ENCODE measurements around the gene HERC2.

The HERC2 gene

DNA sequence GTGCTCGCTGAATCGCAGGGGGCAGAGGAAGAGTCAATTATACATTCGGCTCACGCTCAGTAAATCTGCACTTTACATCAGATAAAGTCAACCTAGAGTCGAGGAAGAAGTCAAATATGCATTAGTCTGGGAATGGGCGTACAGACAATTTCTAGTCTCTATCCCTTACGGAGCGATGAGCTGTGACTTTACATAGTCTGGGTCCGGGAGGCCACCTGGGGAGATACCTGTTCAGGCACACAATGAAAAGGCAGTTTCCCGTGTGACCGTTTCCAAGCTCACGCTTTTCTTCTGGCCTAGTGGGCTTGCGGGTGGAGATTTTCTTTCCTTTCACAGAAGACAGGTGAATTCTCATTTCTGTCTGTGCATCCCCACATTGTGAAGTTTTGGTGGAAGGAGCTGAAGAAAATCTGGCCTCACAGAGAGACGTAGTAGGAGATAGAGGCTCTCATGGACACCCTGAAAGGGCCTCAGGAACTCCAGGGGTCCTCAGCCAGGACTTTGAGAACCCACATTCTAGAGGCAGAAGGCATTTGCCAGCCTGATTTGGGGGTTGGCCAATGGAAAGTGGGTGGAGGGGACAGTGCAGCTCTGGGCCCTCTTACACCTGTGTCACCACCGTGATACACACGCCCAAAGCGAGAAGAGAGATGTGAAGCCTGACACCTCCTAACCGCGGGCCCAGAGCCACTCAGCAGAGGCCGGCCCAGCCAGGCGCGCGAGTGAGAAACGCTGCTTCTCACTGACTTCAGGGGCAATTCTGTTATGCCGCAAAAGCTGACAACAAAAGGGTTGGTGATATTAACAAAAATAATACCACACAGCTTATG, 212.1 kb downstream of the HERC2 start:
- H3K27me3 ChIP-seq (ENCODE audit: control insufficient read depth in 5 of 5, insufficient read depth in 4 of 5, low read length in 5 of 5) = peaks cover 8 to 30% (median 27%) of the 10 kb centered on the region in 5 donors
- H3K9me3 ChIP-seq (ENCODE audit: control insufficient read depth in 5 of 5, low read length in 5 of 5) = no peaks in the 10 kb centered on the region
- H3K9ac ChIP-seq (ENCODE audit: low read length in 5 of 5) = no peak overlapping the region
- no peak overlapping the region for H3K4me3 ChIP-seq (ENCODE audit: low read depth in 1 of 5, low read length in 5 of 5)
- no peak overlapping the region for H3K27ac ChIP-seq (ENCODE audit: low read depth, low read length)
- H3K36me3 ChIP-seq (ENCODE audit: control insufficient read depth in 5 of 5, insufficient read depth in 5 of 5, low read length in 5 of 5) = peaks cover 0 to 37% (median 37%) of the 10 kb centered on the region in 5 donors
- peaks cover 2 to 28% (median 26%) of the 10 kb centered on the region in 5 donors for H3K4me1 ChIP-seq (ENCODE audit: control insufficient read depth in 5 of 5, insufficient read depth in 5 of 5, low read length in 5 of 5)

DNA sequence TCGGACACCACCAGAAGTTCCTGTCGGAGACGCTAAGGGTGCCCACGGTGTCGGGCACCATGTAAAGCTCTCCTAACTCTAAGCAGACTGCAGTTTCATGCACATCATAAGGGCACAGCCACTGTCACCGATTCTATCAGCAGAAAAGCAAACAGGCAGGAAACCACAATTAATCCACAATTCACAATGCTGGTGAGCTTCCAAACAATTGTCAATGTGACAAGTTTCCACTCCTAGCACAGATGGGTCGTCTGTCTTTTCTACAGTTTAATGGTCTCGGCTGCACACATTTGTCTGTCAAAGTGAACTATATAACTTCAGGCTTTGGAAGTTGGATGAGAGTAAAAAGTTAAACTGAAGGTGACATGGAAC, 214.1 kb downstream of the HERC2 start:
- Histone ChIP-seq H3K4me1 (ENCODE audit: control insufficient read depth in 5 of 5, insufficient read depth in 5 of 5, low read length in 5 of 5) (peaks cover 2 to 28% (median 26%) of the 10 kb centered on the region in 5 donors), H3K36me3 (ENCODE audit: control insufficient read depth in 5 of 5, insufficient read depth in 5 of 5, low read length in 5 of 5) (peaks cover 0 to 18% (median 17%) of the 10 kb centered on the region in 5 donors), H3K27ac (ENCODE audit: low read depth, low read length) (no peak overlapping the region), H3K4me3 (ENCODE audit: low read depth in 1 of 5, low read length in 5 of 5) (peak overlapping the region in 2 of 5 donors; percentile 68 to 74), H3K9ac (ENCODE audit: low read length in 5 of 5) (no peak overlapping the region), H3K27me3 (ENCODE audit: control insufficient read depth in 5 of 5, insufficient read depth in 4 of 5, low read length in 5 of 5) (peaks cover 8 to 36% (median 34%) of the 10 kb centered on the region in 5 donors), H3K9me3 (ENCODE audit: control insufficient read depth in 5 of 5, low read length in 5 of 5) (no peaks in the 10 kb centered on the region)

DNA sequence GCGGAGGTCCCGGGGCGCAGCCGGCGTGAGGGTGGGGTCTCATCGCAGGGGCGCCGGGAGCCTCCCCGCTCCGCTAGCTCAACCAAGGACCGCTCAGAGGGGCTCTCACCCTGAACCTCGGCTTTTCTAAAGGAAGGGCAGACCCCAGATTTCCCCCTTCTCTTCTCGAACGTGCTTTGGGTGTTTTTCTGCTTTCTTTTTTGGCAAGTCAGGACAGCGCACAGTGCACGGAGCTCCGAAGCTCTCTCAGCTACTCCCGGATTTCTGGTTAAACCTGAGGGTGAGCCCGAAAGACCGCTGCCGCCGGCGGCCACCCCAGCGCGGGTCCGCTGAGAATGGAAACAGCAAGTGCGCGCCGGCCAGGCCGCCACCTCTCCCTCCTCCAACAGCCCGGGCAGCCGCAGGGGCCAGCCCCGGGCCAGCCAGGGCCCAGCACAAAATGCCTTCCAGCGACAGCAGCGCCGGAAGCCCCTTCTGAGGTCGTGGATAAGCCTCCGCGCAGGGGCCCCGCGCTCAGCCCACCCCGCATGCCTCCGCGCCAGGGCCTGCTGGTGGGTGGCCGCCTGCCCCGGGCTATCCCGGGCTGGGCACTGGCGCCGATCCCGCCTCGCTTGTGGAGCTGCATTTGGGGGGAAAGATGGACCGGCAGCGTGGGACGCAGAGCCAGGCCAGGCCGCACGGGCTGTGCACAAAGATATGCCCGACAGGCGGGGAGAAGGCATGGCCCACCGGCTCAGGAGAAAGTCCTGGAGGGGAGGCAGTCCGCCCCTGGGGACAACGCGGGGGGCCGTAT, 214.7 kb downstream of the HERC2 start:
- Histone ChIP-seq H3K9me3 (ENCODE audit: control insufficient read depth in 5 of 5, low read length in 5 of 5) (peaks cover 0 to under 1% (median 0%) of the 10 kb centered on the region in 5 donors), H3K9ac (ENCODE audit: low read length in 5 of 5) (peak overlapping the region in 3 of 5 donors; percentile 13 to 63 (median 61)), H3K27ac (ENCODE audit: low read depth, low read length) (no peak overlapping the region), H3K4me1 (ENCODE audit: control insufficient read depth in 5 of 5, insufficient read depth in 5 of 5, low read length in 5 of 5) (peaks cover 2 to 28% (median 26%) of the 10 kb centered on the region in 5 donors), H3K27me3 (ENCODE audit: control insufficient read depth in 5 of 5, insufficient read depth in 4 of 5, low read length in 5 of 5) (peaks cover 8 to 37% (median 36%) of the 10 kb centered on the region in 5 donors), H3K4me3 (ENCODE audit: low read depth in 1 of 5, low read length in 5 of 5) (peak overlapping the region; percentile 56 to 74 (median 68)), H3K36me3 (ENCODE audit: control insufficient read depth in 5 of 5, insufficient read depth in 5 of 5, low read length in 5 of 5) (peaks cover 0 to 12% (median 11%) of the 10 kb centered on the region in 5 donors)

DNA sequence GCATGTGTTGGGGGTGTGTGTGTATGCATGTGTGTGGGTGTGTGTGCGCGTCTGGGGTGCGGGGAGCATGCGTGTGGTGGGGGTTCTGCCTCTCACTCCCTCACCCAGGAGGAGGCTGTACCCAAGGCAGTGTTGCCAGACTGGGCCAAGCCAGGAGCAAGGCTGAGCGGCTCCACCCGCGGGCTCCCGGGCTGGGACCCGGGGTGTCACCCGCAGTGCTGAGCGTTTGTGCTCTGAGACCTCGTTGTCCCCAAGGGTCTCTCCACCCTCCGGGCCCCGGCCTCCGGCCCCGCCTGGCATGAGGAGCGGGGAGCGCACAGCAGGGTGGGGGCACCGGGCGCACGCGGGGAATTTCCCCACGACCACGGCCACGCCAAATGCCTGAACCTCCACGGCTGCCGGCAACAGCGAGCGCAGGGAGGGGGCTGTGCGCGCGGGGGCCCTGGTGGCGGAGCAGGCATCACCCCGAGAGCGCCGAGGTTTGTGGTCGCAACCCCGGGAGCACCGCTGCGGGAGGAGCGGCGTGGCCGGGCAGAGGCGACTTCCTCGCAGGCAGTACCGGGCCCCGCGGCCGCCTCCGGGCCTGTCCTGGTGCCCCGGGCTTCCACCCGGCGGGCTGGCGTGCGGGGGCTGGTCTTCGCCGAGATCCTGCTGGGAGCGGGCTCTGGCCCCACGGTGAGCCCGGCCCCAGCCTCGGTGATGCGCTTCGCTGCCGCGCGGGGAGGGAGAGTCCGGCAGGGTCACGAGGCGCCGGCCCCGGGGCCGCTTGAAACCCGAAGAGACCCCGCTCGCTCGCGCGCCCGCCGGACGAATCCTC, 215.5 kb downstream of the HERC2 start:
- H3K4me1 ChIP-seq (ENCODE audit: control insufficient read depth in 5 of 5, insufficient read depth in 5 of 5, low read length in 5 of 5) = peaks cover 2 to 28% (median 26%) of the 10 kb centered on the region in 5 donors
- H3K27ac ChIP-seq (ENCODE audit: low read depth, low read length) = no peak overlapping the region
- peak overlapping the region in 4 of 5 donors; percentile 63 to 74 (median 68) for H3K4me3 ChIP-seq (ENCODE audit: low read depth in 1 of 5, low read length in 5 of 5)
- peak overlapping the region in 3 of 5 donors; percentile 13 to 63 (median 61) for H3K9ac ChIP-seq (ENCODE audit: low read length in 5 of 5)
- peaks cover 0 to 3% (median 0%) of the 10 kb centered on the region in 5 donors for H3K9me3 ChIP-seq (ENCODE audit: control insufficient read depth in 5 of 5, low read length in 5 of 5)
- H3K27me3 ChIP-seq (ENCODE audit: control insufficient read depth in 5 of 5, insufficient read depth in 4 of 5, low read length in 5 of 5) = peaks cover 8 to 39% (median 36%) of the 10 kb centered on the region in 5 donors
- peaks cover 0 to 4% (median 3%) of the 10 kb centered on the region in 5 donors for H3K36me3 ChIP-seq (ENCODE audit: control insufficient read depth in 5 of 5, insufficient read depth in 5 of 5, low read length in 5 of 5)

DNA sequence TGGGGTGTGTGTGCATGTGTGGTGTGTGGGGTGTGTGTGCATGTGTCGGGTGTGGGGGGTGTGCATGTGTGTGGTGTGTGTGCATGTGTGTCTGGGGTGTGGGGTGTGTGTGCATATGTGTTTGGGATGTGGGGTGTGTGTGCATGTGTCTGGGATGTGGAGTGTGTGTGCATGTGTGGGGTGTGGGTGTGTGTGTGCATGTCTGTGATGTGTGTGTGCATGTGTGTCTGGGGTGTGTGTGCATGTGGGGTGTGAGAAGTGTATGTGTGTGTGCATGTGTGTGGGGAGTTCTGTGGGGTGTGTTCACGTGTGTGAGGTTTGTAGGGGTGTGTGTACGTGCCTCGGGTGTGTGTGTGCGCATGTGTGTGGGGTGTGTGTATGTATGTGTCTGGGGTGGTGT, 216.2 kb downstream of the HERC2 start:
- H3K4me3 ChIP-seq (ENCODE audit: low read depth in 1 of 5, low read length in 5 of 5) = no peak overlapping the region
- no peak overlapping the region for H3K27ac ChIP-seq (ENCODE audit: low read depth, low read length)
- H3K9me3 ChIP-seq (ENCODE audit: control insufficient read depth in 5 of 5, low read length in 5 of 5) = peaks cover 0 to 3% (median 0%) of the 10 kb centered on the region in 5 donors
- H3K4me1 ChIP-seq (ENCODE audit: control insufficient read depth in 5 of 5, insufficient read depth in 5 of 5, low read length in 5 of 5) = peaks cover 2 to 28% (median 26%) of the 10 kb centered on the region in 5 donors
- H3K9ac ChIP-seq (ENCODE audit: low read length in 5 of 5) = no peak overlapping the region
- peaks cover 8 to 45% (median 40%) of the 10 kb centered on the region in 5 donors for H3K27me3 ChIP-seq (ENCODE audit: control insufficient read depth in 5 of 5, insufficient read depth in 4 of 5, low read length in 5 of 5)
- H3K36me3 ChIP-seq (ENCODE audit: control insufficient read depth in 5 of 5, insufficient read depth in 5 of 5, low read length in 5 of 5) = no peaks in the 10 kb centered on the region

DNA sequence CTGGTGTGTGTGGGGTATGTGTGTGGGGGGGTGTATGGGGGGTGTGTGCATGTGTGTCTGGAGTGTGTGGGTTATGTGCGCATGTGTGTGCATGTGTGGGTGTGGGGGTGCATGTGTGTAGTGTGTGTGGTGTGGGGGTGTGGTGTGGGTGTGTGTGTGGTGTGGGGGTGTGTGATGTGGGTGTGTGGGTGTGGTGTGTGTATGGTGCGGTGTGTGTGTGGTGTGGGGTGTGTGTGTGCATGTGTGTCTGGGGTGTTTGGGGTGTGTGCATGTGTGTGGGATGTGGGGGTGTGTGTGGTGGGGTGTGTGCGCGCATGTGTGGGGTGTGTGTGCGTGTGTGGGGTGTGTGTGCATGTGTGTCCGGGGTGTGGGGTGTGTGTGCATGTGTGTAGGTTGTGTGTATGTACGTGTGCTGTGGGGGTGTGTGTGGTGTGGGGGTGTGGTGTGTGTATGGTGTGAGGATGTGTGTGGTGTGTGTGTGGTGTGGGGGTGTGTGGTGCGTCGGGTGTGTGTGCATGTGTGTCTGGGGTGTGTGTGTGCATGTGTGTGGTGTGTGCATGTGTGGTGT, 216.7 kb downstream of the HERC2 start:
- H3K9ac ChIP-seq (ENCODE audit: low read length in 5 of 5) = no peak overlapping the region
- H3K4me1 ChIP-seq (ENCODE audit: control insufficient read depth in 5 of 5, insufficient read depth in 5 of 5, low read length in 5 of 5) = peaks cover 2 to 24% (median 21%) of the 10 kb centered on the region in 5 donors
- no peak overlapping the region for H3K4me3 ChIP-seq (ENCODE audit: low read depth in 1 of 5, low read length in 5 of 5)
- no peak overlapping the region for H3K27ac ChIP-seq (ENCODE audit: low read depth, low read length)
- no peaks in the 10 kb centered on the region for H3K36me3 ChIP-seq (ENCODE audit: control insufficient read depth in 5 of 5, insufficient read depth in 5 of 5, low read length in 5 of 5)
- H3K27me3 ChIP-seq (ENCODE audit: control insufficient read depth in 5 of 5, insufficient read depth in 4 of 5, low read length in 5 of 5) = peaks cover 13 to 50% (median 45%) of the 10 kb centered on the region in 5 donors
- peaks cover 0 to 3% (median 0%) of the 10 kb centered on the region in 5 donors for H3K9me3 ChIP-seq (ENCODE audit: control insufficient read depth in 5 of 5, low read length in 5 of 5)

DNA sequence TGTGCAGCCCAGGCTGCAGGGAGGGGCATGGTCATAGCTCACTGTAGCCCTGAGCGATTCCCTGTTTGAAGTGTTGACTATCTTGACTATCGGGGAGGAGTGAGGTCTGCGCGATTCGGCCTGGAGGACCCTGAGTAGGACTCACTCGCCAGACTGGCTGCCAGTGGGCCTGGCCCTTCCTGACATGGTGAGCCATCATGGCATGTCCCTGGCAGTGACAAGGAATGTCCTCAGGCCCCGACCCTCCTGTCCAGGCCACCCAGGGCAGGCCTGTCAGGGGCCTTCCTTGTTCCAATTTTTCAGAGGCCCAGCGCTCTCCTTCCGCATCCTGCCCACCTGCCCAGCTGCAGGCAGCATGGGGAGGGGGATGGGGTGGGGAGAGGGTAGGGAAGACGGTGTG, 217.7 kb downstream of the HERC2 start:
- Histone ChIP-seq H3K9ac (ENCODE audit: low read length in 5 of 5) (no peak overlapping the region), H3K4me3 (ENCODE audit: low read depth in 1 of 5, low read length in 5 of 5) (no peak overlapping the region), H3K36me3 (ENCODE audit: control insufficient read depth in 5 of 5, insufficient read depth in 5 of 5, low read length in 5 of 5) (no peaks in the 10 kb centered on the region), H3K9me3 (ENCODE audit: control insufficient read depth in 5 of 5, low read length in 5 of 5) (peaks cover 0 to 3% (median 0%) of the 10 kb centered on the region in 5 donors), H3K4me1 (ENCODE audit: control insufficient read depth in 5 of 5, insufficient read depth in 5 of 5, low read length in 5 of 5) (peaks cover 0 to 23% (median 20%) of the 10 kb centered on the region in 5 donors), H3K27ac (ENCODE audit: low read depth, low read length) (no peak overlapping the region), H3K27me3 (ENCODE audit: control insufficient read depth in 5 of 5, insufficient read depth in 4 of 5, low read length in 5 of 5) (peaks cover 13 to 59% (median 54%) of the 10 kb centered on the region in 5 donors)

DNA sequence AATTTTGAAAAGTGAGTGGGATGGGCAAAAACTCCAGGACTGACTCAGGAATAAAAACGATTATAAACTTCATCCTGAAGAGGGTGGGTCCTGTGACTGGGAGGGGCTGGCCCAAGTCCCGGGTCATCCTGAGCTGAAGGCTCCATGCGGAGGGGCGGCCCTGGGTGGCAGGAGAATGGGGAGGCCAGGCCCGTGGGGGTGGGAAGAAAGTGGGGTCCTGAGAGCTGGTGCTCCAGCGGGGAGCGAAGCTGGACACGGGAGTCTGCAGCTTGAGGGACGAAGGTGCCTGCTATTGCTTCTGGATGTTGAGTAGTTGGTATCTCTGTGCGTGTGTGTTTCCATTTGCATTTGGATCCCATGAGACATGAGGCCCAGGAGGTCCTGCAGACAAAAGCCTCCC, 218.1 kb downstream of the HERC2 start:
- Histone ChIP-seq H3K4me3 (ENCODE audit: low read depth in 1 of 5, low read length in 5 of 5) (no peak overlapping the region), H3K9me3 (ENCODE audit: control insufficient read depth in 5 of 5, low read length in 5 of 5) (peaks cover 0 to 3% (median 0%) of the 10 kb centered on the region in 5 donors), H3K36me3 (ENCODE audit: control insufficient read depth in 5 of 5, insufficient read depth in 5 of 5, low read length in 5 of 5) (no peaks in the 10 kb centered on the region), H3K4me1 (ENCODE audit: control insufficient read depth in 5 of 5, insufficient read depth in 5 of 5, low read length in 5 of 5) (peaks cover 0 to 27% (median 23%) of the 10 kb centered on the region in 5 donors), H3K9ac (ENCODE audit: low read length in 5 of 5) (no peak overlapping the region), H3K27me3 (ENCODE audit: control insufficient read depth in 5 of 5, insufficient read depth in 4 of 5, low read length in 5 of 5) (peaks cover 13 to 63% (median 56%) of the 10 kb centered on the region in 5 donors), H3K27ac (ENCODE audit: low read depth, low read length) (no peak overlapping the region)

DNA sequence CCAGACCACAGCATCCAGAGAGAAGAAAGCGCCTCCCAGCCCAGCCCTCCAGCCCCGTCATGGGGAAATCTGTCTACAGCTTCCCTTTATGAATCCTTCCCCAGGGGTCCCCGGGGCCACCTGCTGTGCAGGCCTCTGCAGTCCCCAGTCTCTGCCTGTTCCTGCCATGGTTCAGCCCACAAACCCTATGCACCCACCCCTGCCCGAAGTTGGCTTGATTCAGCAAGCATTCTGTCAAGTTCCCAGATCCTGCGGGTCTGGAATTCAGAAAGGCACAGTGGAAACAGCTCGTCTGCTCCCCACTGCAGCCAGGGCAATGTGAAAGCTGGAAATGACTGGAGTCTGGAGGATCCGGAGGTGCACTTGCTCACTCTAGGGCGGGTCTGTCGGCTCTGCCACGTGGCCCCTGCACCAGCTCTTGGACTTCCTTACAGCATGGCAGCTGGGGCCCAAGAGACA, 220.0 kb downstream of the HERC2 start:
- H3K9ac ChIP-seq (ENCODE audit: low read length in 5 of 5) = no peak overlapping the region
- no peak overlapping the region for H3K27ac ChIP-seq (ENCODE audit: low read depth, low read length)
- H3K4me1 ChIP-seq (ENCODE audit: control insufficient read depth in 5 of 5, insufficient read depth in 5 of 5, low read length in 5 of 5) = peaks cover 0 to 25% (median 20%) of the 10 kb centered on the region in 5 donors
- no peaks in the 10 kb centered on the region for H3K36me3 ChIP-seq (ENCODE audit: control insufficient read depth in 5 of 5, insufficient read depth in 5 of 5, low read length in 5 of 5)
- H3K9me3 ChIP-seq (ENCODE audit: control insufficient read depth in 5 of 5, low read length in 5 of 5) = peaks cover 0 to 3% (median 0%) of the 10 kb centered on the region in 5 donors
- no peak overlapping the region for H3K4me3 ChIP-seq (ENCODE audit: low read depth in 1 of 5, low read length in 5 of 5)
- H3K27me3 ChIP-seq (ENCODE audit: control insufficient read depth in 5 of 5, insufficient read depth in 4 of 5, low read length in 5 of 5) = peaks cover 13 to 73% (median 56%) of the 10 kb centered on the region in 5 donors

Measured in subcutaneous abdominal adipose tissue (tissue), 5 donors.